Panc1 (cell line): ENCODE measurements around the gene CFAP20. TPM values are rescaled to one million over a fixed set of nuclear protein-coding genes. Genes with fewer than 3 reads are reported as not detected.

ENCODE experiments used
- ATAC-seq: fragments of 200-7000 bp; cut with Tn5 transposase; 2 replicates; pipeline ENCODE4 v1.9.1; 2020; ENCODE audit warnings: mild to moderate bottlenecking, moderate library complexity
- BruUV-seq: library from RNA; stranded (reverse); fragments of 400-500 nt; replicated peaks from 2 replicates; lab custom pipeline; 2021; lab: Mats Ljungman, UMichigan
- CTCF ChIA-PET: fragments of 300-600 bp; sonication (Branson Sonifier 250); formaldehyde crosslinking; loops from one replicate; lab custom pipeline; 2022; ENCODE audit warnings: antibody characterized with exemption; lab: Charles Lee
- POLR2A ChIA-PET: fragments of 300-600 bp; sonication (Branson Sonifier 250); formaldehyde crosslinking; loops from one replicate; lab custom pipeline; 2022; ENCODE audit warnings: antibody characterized with exemption; lab: Charles Lee
- DNase-seq: peaks from one replicate; pipeline ENCODE4 v3.0.0-alpha.2; 2010; ENCODE audit warnings: low read depth, low spot score
- H3K27ac ChIP-seq: 2 replicates; pipeline ENCODE4 v1.5.1; 2011; ENCODE audit warnings: mild to moderate bottlenecking, low read length, inconsistent platforms
- H3K27me3 ChIP-seq: fragments of 200-500 bp; sonication (Bioruptor generic); 2 replicates; pipeline ENCODE4 v1.6.0; 2014; ENCODE audit warnings: low read length, inconsistent platforms; ENCODE audit not compliant: control insufficient read depth, insufficient read depth
- H3K36me3 ChIP-seq: fragments of 200-500 bp; sonication (Bioruptor generic); 2 replicates; pipeline ENCODE4 v1.5.1; 2014; ENCODE audit warnings: inconsistent platforms, mild to moderate bottlenecking, low read length, moderate library complexity; ENCODE audit not compliant: control insufficient read depth, insufficient read depth
- H3K4me1 ChIP-seq: 2 replicates; pipeline ENCODE4 v1.5.1; 2011; ENCODE audit warnings: inconsistent platforms, mild to moderate bottlenecking, low read length, moderate library complexity; ENCODE audit not compliant: control insufficient read depth, insufficient read depth
- H3K4me3 ChIP-seq, 2 experiments: 2 replicates each; pipeline ENCODE4 v1.5.1; 2011 to 2012; ENCODE audit warnings: low read depth in 2 of 2, low read length in 2 of 2, mild to moderate bottlenecking in 2 of 2, inconsistent platforms in 1 of 2, moderate library complexity in 1 of 2
- H3K9me3 ChIP-seq: fragments of 200-500 bp; sonication (Bioruptor generic); 2 replicates; pipeline ENCODE4 v1.5.1; 2014; ENCODE audit warnings: low read depth, mild to moderate bottlenecking, inconsistent platforms, low read length, moderate library complexity; ENCODE audit not compliant: control insufficient read depth, insufficient read depth
- POLR2AphosphoS5 ChIP-seq: IDR thresholded peaks from 2 replicates; pipeline ENCODE4 v1.6.1; 2012; ENCODE audit warnings: mild to moderate bottlenecking, low read depth, low read length, moderate library complexity
- SIN3A ChIP-seq: IDR thresholded peaks from 2 replicates; pipeline ENCODE4 v1.6.1; 2012; ENCODE audit warnings: low read depth, mild to moderate bottlenecking, low read length, moderate library complexity, borderline replicate concordance; ENCODE audit not compliant: insufficient read depth
- TCF7L2 ChIP-seq: IDR thresholded peaks from 2 replicates; pipeline ENCODE4 v1.6.1; 2011; ENCODE audit warnings: mild to moderate bottlenecking, low read depth, low read length, inconsistent platforms
- in situ Hi-C: cut with HindIII; loops from 2 replicates; pipeline ENCODE4 v1.10.0; 2016; ENCODE audit warnings: low sequenced_read_pairs, low pct_unique_long_range_greater_than_20kb
- intact Hi-C: fragments of 100-400 bp; cut with micrococcal nuclease; formaldehyde crosslinking; loops from one replicate; pipeline ENCODE4 v1.10.0; 2022; ENCODE audit not compliant: unreplicated experiment
- total RNA-seq: library from RNA; stranded (reverse); gene quantifications from one replicate; pipeline ENCODE4 v1.2.1, GENCODE V29; 2021; ENCODE audit not compliant: unreplicated experiment
- TF ChIP-seq, protein P1 (sequence below), 2 experiments: IDR thresholded peaks; 2 replicates each; pipeline ENCODE4 v1.6.1; 2011 to 2012; ENCODE audit warnings: low read depth in 2 of 2, control low read depth in 1 of 2, low read length in 1 of 2, mild to moderate bottlenecking in 1 of 2, moderate library complexity in 1 of 2; ENCODE audit not compliant: insufficient read depth in 1 of 2
- TF ChIP-seq, protein P2 (sequence below): fragments of 450-650 bp; IDR thresholded peaks from 2 replicates; pipeline ENCODE4 v1.5.1; 2017; ENCODE audit warnings: mild to moderate bottlenecking

The CFAP20 gene
- total RNA-seq, 1 experiment from 2014 or later = 25.9 TPM

DNA sequence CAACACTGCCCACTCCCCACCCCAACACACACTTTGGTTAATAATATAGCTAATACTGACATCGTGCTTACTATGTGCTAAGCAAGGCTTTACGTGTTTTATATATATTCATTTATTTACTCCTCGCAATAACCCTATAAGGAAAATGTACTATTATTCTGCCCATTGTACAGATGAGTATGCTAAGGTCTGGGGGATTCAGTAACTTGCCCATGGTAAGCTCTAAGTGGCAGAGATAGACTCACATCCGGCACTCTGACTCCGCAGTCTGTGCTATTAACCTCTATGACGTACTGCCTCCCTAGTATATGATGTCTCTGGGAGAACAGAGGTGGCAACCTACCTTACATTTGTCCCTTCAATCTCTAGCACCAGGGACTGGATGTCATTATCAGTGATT, 12.7 kb downstream of the CFAP20 start:
- in situ Hi-C loops = loop anchor here (25.0 kb wide), 1 partner anchor 104 kb away; the partner anchor contains the start of genes USB1 and ZNF319

DNA sequence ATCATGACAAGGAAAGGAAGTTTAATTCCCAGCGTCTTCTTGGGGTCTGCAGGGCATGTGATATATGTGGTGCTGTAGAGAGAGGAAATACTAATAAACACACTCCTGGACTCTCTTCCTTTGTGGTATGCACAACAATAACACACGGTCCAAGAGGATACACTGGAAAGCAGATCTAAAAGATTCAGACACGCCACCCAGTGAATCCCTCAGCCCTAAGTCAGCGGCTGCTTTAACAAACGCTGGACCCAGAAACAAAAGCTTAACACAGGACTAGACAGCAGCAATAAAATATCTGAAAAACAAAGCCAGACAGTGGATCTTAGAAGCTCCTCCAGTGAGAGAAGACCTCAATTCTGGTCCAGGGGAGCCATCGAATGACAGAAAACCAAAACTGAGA, 13.1 kb downstream of the CFAP20 start:
- Histone ChIP-seq H3K4me3 (no peak overlapping the region), H3K27me3 (no peaks in the 10 kb centered on the region), H3K27ac (no peak overlapping the region), H3K9me3 (no peaks in the 10 kb centered on the region), H3K36me3 (peaks cover 5% of the 10 kb centered on the region; the same call in 1 of the 2 replicates), H3K4me1 (no peaks in the 10 kb centered on the region)
- ATAC-seq (no peak), DNase-seq (no peak)
- in situ Hi-C loops = loop anchor here (25.0 kb wide), 1 partner anchor 104 kb away; the partner anchor contains the start of genes USB1 and ZNF319
- ChIA-PET POLR2A (no interaction called here), CTCF (no interaction called here)
- intact Hi-C loops = no loop called here
- BruUV-seq = no TSS peak
- no peak for TF ChIP-seq SIN3A
- TF ChIP-seq, protein P1, sequence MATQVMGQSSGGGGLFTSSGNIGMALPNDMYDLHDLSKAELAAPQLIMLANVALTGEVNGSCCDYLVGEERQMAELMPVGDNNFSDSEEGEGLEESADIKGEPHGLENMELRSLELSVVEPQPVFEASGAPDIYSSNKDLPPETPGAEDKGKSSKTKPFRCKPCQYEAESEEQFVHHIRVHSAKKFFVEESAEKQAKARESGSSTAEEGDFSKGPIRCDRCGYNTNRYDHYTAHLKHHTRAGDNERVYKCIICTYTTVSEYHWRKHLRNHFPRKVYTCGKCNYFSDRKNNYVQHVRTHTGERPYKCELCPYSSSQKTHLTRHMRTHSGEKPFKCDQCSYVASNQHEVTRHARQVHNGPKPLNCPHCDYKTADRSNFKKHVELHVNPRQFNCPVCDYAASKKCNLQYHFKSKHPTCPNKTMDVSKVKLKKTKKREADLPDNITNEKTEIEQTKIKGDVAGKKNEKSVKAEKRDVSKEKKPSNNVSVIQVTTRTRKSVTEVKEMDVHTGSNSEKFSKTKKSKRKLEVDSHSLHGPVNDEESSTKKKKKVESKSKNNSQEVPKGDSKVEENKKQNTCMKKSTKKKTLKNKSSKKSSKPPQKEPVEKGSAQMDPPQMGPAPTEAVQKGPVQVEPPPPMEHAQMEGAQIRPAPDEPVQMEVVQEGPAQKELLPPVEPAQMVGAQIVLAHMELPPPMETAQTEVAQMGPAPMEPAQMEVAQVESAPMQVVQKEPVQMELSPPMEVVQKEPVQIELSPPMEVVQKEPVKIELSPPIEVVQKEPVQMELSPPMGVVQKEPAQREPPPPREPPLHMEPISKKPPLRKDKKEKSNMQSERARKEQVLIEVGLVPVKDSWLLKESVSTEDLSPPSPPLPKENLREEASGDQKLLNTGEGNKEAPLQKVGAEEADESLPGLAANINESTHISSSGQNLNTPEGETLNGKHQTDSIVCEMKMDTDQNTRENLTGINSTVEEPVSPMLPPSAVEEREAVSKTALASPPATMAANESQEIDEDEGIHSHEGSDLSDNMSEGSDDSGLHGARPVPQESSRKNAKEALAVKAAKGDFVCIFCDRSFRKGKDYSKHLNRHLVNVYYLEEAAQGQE (IDR thresholded peaks at IDR 0.05; ENCODE audit: insufficient read depth in 1 of 2, low read depth in 2 of 2, low read length in 1 of 2) = no peak
- TF ChIP-seq POLR2AphosphoS5 = no peak
- TF ChIP-seq, protein P2, sequence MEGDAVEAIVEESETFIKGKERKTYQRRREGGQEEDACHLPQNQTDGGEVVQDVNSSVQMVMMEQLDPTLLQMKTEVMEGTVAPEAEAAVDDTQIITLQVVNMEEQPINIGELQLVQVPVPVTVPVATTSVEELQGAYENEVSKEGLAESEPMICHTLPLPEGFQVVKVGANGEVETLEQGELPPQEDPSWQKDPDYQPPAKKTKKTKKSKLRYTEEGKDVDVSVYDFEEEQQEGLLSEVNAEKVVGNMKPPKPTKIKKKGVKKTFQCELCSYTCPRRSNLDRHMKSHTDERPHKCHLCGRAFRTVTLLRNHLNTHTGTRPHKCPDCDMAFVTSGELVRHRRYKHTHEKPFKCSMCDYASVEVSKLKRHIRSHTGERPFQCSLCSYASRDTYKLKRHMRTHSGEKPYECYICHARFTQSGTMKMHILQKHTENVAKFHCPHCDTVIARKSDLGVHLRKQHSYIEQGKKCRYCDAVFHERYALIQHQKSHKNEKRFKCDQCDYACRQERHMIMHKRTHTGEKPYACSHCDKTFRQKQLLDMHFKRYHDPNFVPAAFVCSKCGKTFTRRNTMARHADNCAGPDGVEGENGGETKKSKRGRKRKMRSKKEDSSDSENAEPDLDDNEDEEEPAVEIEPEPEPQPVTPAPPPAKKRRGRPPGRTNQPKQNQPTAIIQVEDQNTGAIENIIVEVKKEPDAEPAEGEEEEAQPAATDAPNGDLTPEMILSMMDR = no peak
- no peak for TF ChIP-seq TCF7L2

More for the DNA sequence above, 12.7 kb downstream of the CFAP20 start:
- Histone ChIP-seq H3K4me3 (no peak overlapping the region), H3K36me3 (peaks cover 5% of the 10 kb centered on the region; the same call in 1 of the 2 replicates), H3K27ac (no peak overlapping the region), H3K4me1 (no peaks in the 10 kb centered on the region), H3K9me3 (no peaks in the 10 kb centered on the region), H3K27me3 (no peaks in the 10 kb centered on the region)
- BruUV-seq = no TSS peak
- ATAC-seq = no peak
- TF ChIP-seq, protein P1 (IDR thresholded peaks at IDR 0.05; ENCODE audit: insufficient read depth in 1 of 2, low read depth in 2 of 2, low read length in 1 of 2) = no peak
- TF ChIP-seq TCF7L2 = no peak
- TF ChIP-seq SIN3A = no peak
- no peak for TF ChIP-seq POLR2AphosphoS5
- TF ChIP-seq, protein P2 = no peak
- no peak for DNase-seq
- ChIA-PET CTCF (no interaction called here), POLR2A (no interaction called here)
- intact Hi-C loops = no loop called here
